HG03521 (cell line): ENCODE measurements around the gene NOS1.

Source experiments
- ATAC-seq: cut with Tn5 transposase; IDR thresholded peaks from one replicate; pipeline ENCODE4 v1.9.1; 2021; ENCODE audit warnings: mild to moderate bottlenecking, moderate library complexity; ENCODE audit not compliant: unreplicated experiment

Gene NOS1

GRCh38 chr12:117180758-117181467 lies 180.5 kb downstream of the NOS1 start:
- ATAC-seq, result no peak

- no peak for ATAC-seq
These were observed 182.7 kb downstream of the NOS1 start for GRCh38 chr12:117178745-117179144.

- no peak for ATAC-seq
These were observed 183.1 kb downstream of the NOS1 start for GRCh38 chr12:117178301-117178700.

- no peak for ATAC-seq
These were observed 189.3 kb downstream of the NOS1 start for GRCh38 chr12:117172168-117172567.

- ATAC-seq, result no peak
These were observed 189.8 kb downstream of the NOS1 start for GRCh38 chr12:117171499-117172162.

- no peak for ATAC-seq
These were observed 191.9 kb downstream of the NOS1 start for GRCh38 chr12:117169548-117169947.

- no peak for ATAC-seq
These were observed 192.4 kb downstream of the NOS1 start for GRCh38 chr12:117168976-117169375.

- no peak for ATAC-seq
These were observed 193.7 kb downstream of the NOS1 start for GRCh38 chr12:117167769-117168168.

- no peak for ATAC-seq
These were observed 195.3 kb downstream of the NOS1 start for GRCh38 chr12:117166107-117166506.

- no peak for ATAC-seq
These were observed 196.1 kb downstream of the NOS1 start for GRCh38 chr12:117165342-117165741.

- no peak for ATAC-seq
These were observed 198.8 kb downstream of the NOS1 start for GRCh38 chr12:117162633-117163032.

- ATAC-seq, result no peak
These were observed 199.3 kb downstream of the NOS1 start for GRCh38 chr12:117162167-117162539.

GRCh38 chr12:117161460-117162166 lies 199.8 kb downstream of the NOS1 start:
- no peak for ATAC-seq

- no peak for ATAC-seq
These were observed 201.8 kb downstream of the NOS1 start for GRCh38 chr12:117159674-117160073.

GRCh38 chr12:117158911-117159553 lies 202.4 kb downstream of the NOS1 start:
- no peak for ATAC-seq
